Type B pancreatic cell (in vitro differentiated cells): ENCODE data around the gene RFXAP. TPM values are rescaled to one million over a fixed set of nuclear protein-coding genes. Genes with fewer than 3 reads are reported as not detected.

Source experiments
- DNase-seq: peaks from one replicate; pipeline ENCODE4 v3.0.0; 2021; ENCODE audit warnings: mixed read lengths; ENCODE audit not compliant: unreplicated experiment; ENCODE audit errors: extremely low spot score
- H3K27ac Mint-ChIP-seq: 2 replicates; pipeline ENCODE4 v1.8.0; 2021; ENCODE audit warnings: mild to moderate bottlenecking, mixed read lengths
- H3K27me3 Mint-ChIP-seq: 2 replicates; pipeline ENCODE4 v1.8.0; 2021; ENCODE audit warnings: mixed read lengths
- H3K36me3 Mint-ChIP-seq: 2 replicates; pipeline ENCODE4 v1.8.0; 2021; ENCODE audit warnings: mixed read lengths
- H3K4me1 Mint-ChIP-seq: one replicate; pipeline ENCODE4 v1.8.0; 2021; ENCODE audit warnings: mixed read lengths; ENCODE audit not compliant: unreplicated experiment
- H3K4me3 Mint-ChIP-seq: 2 replicates; pipeline ENCODE4 v1.8.0; 2021; ENCODE audit warnings: mild to moderate bottlenecking, mixed read lengths
- H3K9me3 Mint-ChIP-seq: 2 replicates; pipeline ENCODE4 v1.8.0; 2021; ENCODE audit warnings: mixed read lengths
- CTCF ChIP-seq: fragments of 200-600 bp; sonication (generic); conservative IDR thresholded peaks from 2 replicates; pipeline ENCODE4 v1.5.0; 2021; ENCODE audit warnings: antibody characterized with exemption, mild to moderate bottlenecking
- total RNA-seq: library from RNA; stranded (reverse); gene quantifications from 2 replicates; pipeline ENCODE4 v1.2.1, GENCODE V29; 2021; ENCODE audit warnings: low replicate concordance

The RFXAP gene
- total RNA-seq, 1 donor from 2014 or later, result 10.5 TPM

GRCh38 chr13:36817996-36818803 lies 822 bp upstream of the RFXAP start:
- peak overlapping the region; percentile 91 for H3K4me3 Mint-ChIP-seq
- H3K4me1 Mint-ChIP-seq, result peaks cover 36% of the 10 kb centered on the region
- peaks cover 6% of the 10 kb centered on the region for H3K9me3 Mint-ChIP-seq
- H3K27me3 Mint-ChIP-seq, result no peaks in the 10 kb centered on the region
- H3K36me3 Mint-ChIP-seq, result peaks cover 3% of the 10 kb centered on the region
- no peak for TF ChIP-seq CTCF
- DNase-seq, result no peak
- peak overlapping the region; percentile 63 for H3K27ac Mint-ChIP-seq

- Mint-ChIP-seq H3K36me3 (peaks cover 5% of the 10 kb centered on the region), H3K4me3 (peak overlapping the region; percentile 91), H3K4me1 (peaks cover 42% of the 10 kb centered on the region), H3K27ac (peak overlapping the region; percentile 63), H3K9me3 (peaks cover under 1% of the 10 kb centered on the region), H3K27me3 (no peaks in the 10 kb centered on the region)
- TF ChIP-seq CTCF, result no peak
- no peak for DNase-seq
Measured at GRCh38 chr13:36819739-36820090, 693 bp downstream of the RFXAP start.

GRCh38 chr13:36820222-36820621 lies 1.2 kb downstream of the RFXAP start:
- Mint-ChIP-seq H3K4me1 (peaks cover 46% of the 10 kb centered on the region), H3K9me3 (no peaks in the 10 kb centered on the region), H3K36me3 (peaks cover 8% of the 10 kb centered on the region), H3K27me3 (no peaks in the 10 kb centered on the region), H3K4me3 (peak overlapping the region; percentile 91), H3K27ac (peak overlapping the region; percentile 63)
- DNase-seq, result no peak
- TF ChIP-seq CTCF, result no peak

- H3K27ac Mint-ChIP-seq, result no peak overlapping the region
- no peak overlapping the region for H3K4me3 Mint-ChIP-seq
- H3K4me1 Mint-ChIP-seq, result peaks cover 46% of the 10 kb centered on the region
- DNase-seq, result no peak
- TF ChIP-seq CTCF, result no peak
- H3K36me3 Mint-ChIP-seq, result peaks cover 8% of the 10 kb centered on the region
- no peaks in the 10 kb centered on the region for H3K9me3 Mint-ChIP-seq
- H3K27me3 Mint-ChIP-seq, result no peaks in the 10 kb centered on the region
Measured at GRCh38 chr13:36822785-36823184, 3.8 kb downstream of the RFXAP start.

- no peak for TF ChIP-seq CTCF
- no peaks in the 10 kb centered on the region for H3K27me3 Mint-ChIP-seq
- H3K9me3 Mint-ChIP-seq, result no peaks in the 10 kb centered on the region
- peaks cover 8% of the 10 kb centered on the region for H3K36me3 Mint-ChIP-seq
- H3K4me1 Mint-ChIP-seq, result peaks cover 5% of the 10 kb centered on the region
- no peak overlapping the region for H3K4me3 Mint-ChIP-seq
- no peak for DNase-seq
- H3K27ac Mint-ChIP-seq, result no peak overlapping the region
Measured at GRCh38 chr13:36829753-36830152, 10.7 kb downstream of the RFXAP start.
